Measurements from ENCODE around the gene CSGALNACT2.
"Not testable (repeated sequence)": the region's sequence is repeated elsewhere in the genome, so short reads cannot be mapped to it uniquely, and the experiment has no call there.

CSGALNACT2 gene

GRCh38 chr10:43145311-43145710, 7.1 kb downstream of the CSGALNACT2 start:
- DNase-seq (ENCODE audit: low read depth in 2 of 2) = no peak

GRCh38 chr10:43145936-43146335, 7.7 kb downstream of the CSGALNACT2 start:
- DNase-seq (ENCODE audit: low read depth in 2 of 2) = not testable (repeated sequence)

GRCh38 chr10:43151371-43151770, 13.1 kb downstream of the CSGALNACT2 start:
- no peak for DNase-seq (ENCODE audit: low read depth in 2 of 2)

GRCh38 chr10:43153901-43154300, 15.7 kb downstream of the CSGALNACT2 start:
- DNase-seq (ENCODE audit: low read depth in 2 of 2) = no peak

- DNase-seq (ENCODE audit: low read depth in 2 of 2) = no peak
These were observed 17.0 kb downstream of the CSGALNACT2 start for GRCh38 chr10:43155221-43155620.

- no peak for DNase-seq (ENCODE audit: low read depth in 2 of 2)
These were observed 17.5 kb downstream of the CSGALNACT2 start for GRCh38 chr10:43155741-43156140.

- DNase-seq (ENCODE audit: low read depth in 2 of 2) = no peak
These were observed 18.5 kb downstream of the CSGALNACT2 start for GRCh38 chr10:43156590-43157341.

GRCh38 chr10:43158636-43159035, 20.4 kb downstream of the CSGALNACT2 start:
- DNase-seq (ENCODE audit: low read depth in 2 of 2) = no peak

- DNase-seq (ENCODE audit: low read depth in 2 of 2) = peak in 1 of 2 donors; percentile 43
These were observed 22.0 kb downstream of the CSGALNACT2 start for GRCh38 chr10:43160046-43160920.

- DNase-seq (ENCODE audit: low read depth in 2 of 2) = no peak
These were observed 22.6 kb downstream of the CSGALNACT2 start for GRCh38 chr10:43160921-43161255.

GRCh38 chr10:43162604-43163003, 24.4 kb downstream of the CSGALNACT2 start:
- no peak for DNase-seq (ENCODE audit: low read depth in 2 of 2)

- DNase-seq (ENCODE audit: low read depth in 2 of 2) = no peak
These were observed 28.1 kb downstream of the CSGALNACT2 start for GRCh38 chr10:43166207-43166879.

- DNase-seq (ENCODE audit: low read depth in 2 of 2) = no peak
These were observed 28.7 kb downstream of the CSGALNACT2 start for GRCh38 chr10:43166880-43167497.

- no peak for DNase-seq (ENCODE audit: low read depth in 2 of 2)
These were observed 29.2 kb downstream of the CSGALNACT2 start for GRCh38 chr10:43167498-43167889.

GRCh38 chr10:43170491-43170890, 32.2 kb downstream of the CSGALNACT2 start:
- DNase-seq (ENCODE audit: low read depth in 2 of 2) = no peak

GRCh38 chr10:43172645-43173044, 34.4 kb downstream of the CSGALNACT2 start:
- no peak for DNase-seq (ENCODE audit: low read depth in 2 of 2)

- DNase-seq (ENCODE audit: low read depth in 2 of 2) = no peak
These were observed 34.9 kb downstream of the CSGALNACT2 start for GRCh38 chr10:43173120-43173519.

- no peak for DNase-seq (ENCODE audit: low read depth in 2 of 2)
These were observed 36.7 kb downstream of the CSGALNACT2 start for GRCh38 chr10:43174969-43175368.

- no peak for DNase-seq (ENCODE audit: low read depth in 2 of 2)
These were observed 38.0 kb downstream of the CSGALNACT2 start for GRCh38 chr10:43176271-43176670.

- no peak for DNase-seq (ENCODE audit: low read depth in 2 of 2)
These were observed 39.4 kb downstream of the CSGALNACT2 start for GRCh38 chr10:43177595-43177994.

GRCh38 chr10:43181146-43181545, 42.9 kb downstream of the CSGALNACT2 start:
- DNase-seq (ENCODE audit: low read depth in 2 of 2) = no peak

- DNase-seq (ENCODE audit: low read depth in 2 of 2) = not testable (repeated sequence)
These were observed 45.5 kb downstream of the CSGALNACT2 start for GRCh38 chr10:43183764-43184163.
